ENCODE measurements around the gene RPS28. TPM values are rescaled to one million over a fixed set of nuclear protein-coding genes. Genes with fewer than 3 reads are reported as not detected.

RPS28 gene
- total RNA-seq, 1 donor from 2014 or later = 1,645 TPM

DNA sequence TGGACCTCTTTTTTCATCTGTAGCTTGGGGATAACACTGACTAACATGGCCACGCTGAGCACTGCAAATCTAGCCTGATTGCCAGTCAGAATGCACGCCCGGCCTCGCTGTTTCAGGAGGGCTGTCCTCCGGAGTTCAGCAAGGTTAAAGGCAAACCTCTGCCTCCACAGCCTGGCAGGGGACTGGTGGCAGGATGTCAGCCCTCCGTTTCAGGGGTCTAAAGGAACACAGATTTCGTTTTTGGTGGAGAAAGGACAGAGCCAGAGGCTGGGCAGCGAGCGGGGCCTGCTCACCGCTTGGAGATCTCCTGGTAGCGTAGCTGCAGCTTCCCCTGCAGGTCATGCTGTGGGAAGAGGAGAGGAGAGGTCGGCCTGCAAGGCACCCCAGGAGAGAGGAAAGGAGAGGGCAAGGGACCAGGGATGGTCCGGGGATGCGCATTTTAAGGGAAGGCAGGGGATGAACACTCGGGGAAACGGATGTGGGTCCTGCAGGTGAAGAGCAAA, 681 bp upstream of the RPS28 start:
- Histone ChIP-seq H3K36me3 (peaks cover 28% of the 10 kb centered on the region), H3K27me3 (no peaks in the 10 kb centered on the region), H3K27ac (peak overlapping the region; percentile 97), H3K9me3 (no peaks in the 10 kb centered on the region), H3K4me3 (peak overlapping the region; percentile 83), H3K4me1 (peaks cover 38% of the 10 kb centered on the region)
- intact Hi-C loops (cut with DNase I) = no loop called here
- TF ChIP-seq, protein P1, sequence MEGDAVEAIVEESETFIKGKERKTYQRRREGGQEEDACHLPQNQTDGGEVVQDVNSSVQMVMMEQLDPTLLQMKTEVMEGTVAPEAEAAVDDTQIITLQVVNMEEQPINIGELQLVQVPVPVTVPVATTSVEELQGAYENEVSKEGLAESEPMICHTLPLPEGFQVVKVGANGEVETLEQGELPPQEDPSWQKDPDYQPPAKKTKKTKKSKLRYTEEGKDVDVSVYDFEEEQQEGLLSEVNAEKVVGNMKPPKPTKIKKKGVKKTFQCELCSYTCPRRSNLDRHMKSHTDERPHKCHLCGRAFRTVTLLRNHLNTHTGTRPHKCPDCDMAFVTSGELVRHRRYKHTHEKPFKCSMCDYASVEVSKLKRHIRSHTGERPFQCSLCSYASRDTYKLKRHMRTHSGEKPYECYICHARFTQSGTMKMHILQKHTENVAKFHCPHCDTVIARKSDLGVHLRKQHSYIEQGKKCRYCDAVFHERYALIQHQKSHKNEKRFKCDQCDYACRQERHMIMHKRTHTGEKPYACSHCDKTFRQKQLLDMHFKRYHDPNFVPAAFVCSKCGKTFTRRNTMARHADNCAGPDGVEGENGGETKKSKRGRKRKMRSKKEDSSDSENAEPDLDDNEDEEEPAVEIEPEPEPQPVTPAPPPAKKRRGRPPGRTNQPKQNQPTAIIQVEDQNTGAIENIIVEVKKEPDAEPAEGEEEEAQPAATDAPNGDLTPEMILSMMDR (IDR thresholded peaks at IDR 0.05) = no peak
- ATAC-seq = peak; percentile 2
- no peak for DNase-seq

DNA sequence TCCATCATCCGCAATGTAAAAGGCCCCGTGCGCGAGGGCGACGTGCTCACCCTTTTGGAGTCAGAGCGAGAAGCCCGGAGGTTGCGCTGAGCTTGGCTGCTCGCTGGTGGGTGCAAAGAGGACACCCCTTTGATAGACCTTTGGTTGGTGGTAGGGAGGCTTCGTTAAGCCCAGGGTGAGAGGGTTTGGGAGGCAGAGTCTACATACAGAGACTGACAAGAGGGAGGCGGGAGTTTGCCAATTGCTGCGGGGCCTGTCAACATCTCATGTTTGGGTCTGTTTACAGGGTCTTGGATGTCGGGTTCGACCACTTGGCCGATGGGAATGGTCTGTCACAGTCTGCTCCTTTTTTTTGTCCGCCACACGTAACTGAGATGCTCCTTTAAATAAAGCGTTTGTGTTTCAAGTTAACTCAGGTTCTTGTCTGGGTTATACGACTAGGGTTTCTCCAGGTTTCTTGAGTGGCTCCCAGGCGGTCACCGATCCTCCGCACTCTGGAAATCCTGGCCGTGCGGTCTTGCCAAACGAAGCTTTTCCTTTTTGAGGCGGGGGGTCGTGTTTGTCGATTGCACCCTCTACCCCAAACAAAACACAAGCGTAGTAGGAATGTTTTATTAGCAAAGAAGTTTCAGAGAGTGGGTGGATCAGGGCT, 816 bp downstream of the RPS28 start:
- no peaks in the 10 kb centered on the region for H3K27me3 ChIP-seq
- intact Hi-C loops (cut with DNase I) = no loop called here
- H3K4me3 ChIP-seq = peak overlapping the region; percentile 83
- ATAC-seq = no peak
- no peak for DNase-seq
- peak overlapping the region; percentile 97 for H3K27ac ChIP-seq
- H3K9me3 ChIP-seq = no peaks in the 10 kb centered on the region
- H3K36me3 ChIP-seq = peaks cover 24% of the 10 kb centered on the region
- H3K4me1 ChIP-seq = peaks cover 37% of the 10 kb centered on the region
- TF ChIP-seq, protein P1 (IDR thresholded peaks at IDR 0.05) = no peak

DNA sequence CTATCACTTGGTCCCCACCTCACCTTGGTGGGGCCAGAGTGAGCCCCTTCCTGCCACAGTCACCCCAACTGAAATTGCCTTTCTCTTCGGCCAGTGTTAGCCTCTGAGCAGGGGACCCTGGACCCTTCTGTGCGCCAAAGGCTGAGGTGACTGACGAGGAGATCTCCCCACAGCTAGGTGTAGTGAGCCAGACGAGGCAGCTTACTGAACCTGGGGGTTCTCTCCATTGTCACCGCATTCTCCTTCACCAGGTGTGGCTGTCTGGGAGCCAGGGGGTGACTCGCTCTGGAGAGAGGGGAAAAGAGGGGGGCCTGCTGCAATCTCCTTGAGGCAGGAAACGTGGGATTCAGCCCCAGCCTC, 1.3 kb downstream of the RPS28 start:
- Histone ChIP-seq H3K27ac (peak overlapping the region; percentile 97), H3K4me3 (peak overlapping the region; percentile 83), H3K36me3 (peaks cover 24% of the 10 kb centered on the region), H3K4me1 (peaks cover 33% of the 10 kb centered on the region), H3K9me3 (no peaks in the 10 kb centered on the region), H3K27me3 (no peaks in the 10 kb centered on the region)
- intact Hi-C loops (cut with DNase I) = no loop called here
- TF ChIP-seq, protein P1 (IDR thresholded peaks at IDR 0.05) = no peak
- no peak for DNase-seq
- no peak for ATAC-seq

- no peak overlapping the region for H3K4me3 ChIP-seq
- H3K9me3 ChIP-seq = no peaks in the 10 kb centered on the region
- H3K27ac ChIP-seq = no peak overlapping the region
- TF ChIP-seq, protein P1 (IDR thresholded peaks at IDR 0.05) = no peak
- intact Hi-C loops (cut with DNase I) = no loop called here
- peaks cover 24% of the 10 kb centered on the region for H3K36me3 ChIP-seq
- no peaks in the 10 kb centered on the region for H3K27me3 ChIP-seq
- DNase-seq (no peak), ATAC-seq (no peak)
- H3K4me1 ChIP-seq = peaks cover 33% of the 10 kb centered on the region
These were observed 2.5 kb downstream of the RPS28 start for GRCh38 chr19:8323781-8324185.

DNA sequence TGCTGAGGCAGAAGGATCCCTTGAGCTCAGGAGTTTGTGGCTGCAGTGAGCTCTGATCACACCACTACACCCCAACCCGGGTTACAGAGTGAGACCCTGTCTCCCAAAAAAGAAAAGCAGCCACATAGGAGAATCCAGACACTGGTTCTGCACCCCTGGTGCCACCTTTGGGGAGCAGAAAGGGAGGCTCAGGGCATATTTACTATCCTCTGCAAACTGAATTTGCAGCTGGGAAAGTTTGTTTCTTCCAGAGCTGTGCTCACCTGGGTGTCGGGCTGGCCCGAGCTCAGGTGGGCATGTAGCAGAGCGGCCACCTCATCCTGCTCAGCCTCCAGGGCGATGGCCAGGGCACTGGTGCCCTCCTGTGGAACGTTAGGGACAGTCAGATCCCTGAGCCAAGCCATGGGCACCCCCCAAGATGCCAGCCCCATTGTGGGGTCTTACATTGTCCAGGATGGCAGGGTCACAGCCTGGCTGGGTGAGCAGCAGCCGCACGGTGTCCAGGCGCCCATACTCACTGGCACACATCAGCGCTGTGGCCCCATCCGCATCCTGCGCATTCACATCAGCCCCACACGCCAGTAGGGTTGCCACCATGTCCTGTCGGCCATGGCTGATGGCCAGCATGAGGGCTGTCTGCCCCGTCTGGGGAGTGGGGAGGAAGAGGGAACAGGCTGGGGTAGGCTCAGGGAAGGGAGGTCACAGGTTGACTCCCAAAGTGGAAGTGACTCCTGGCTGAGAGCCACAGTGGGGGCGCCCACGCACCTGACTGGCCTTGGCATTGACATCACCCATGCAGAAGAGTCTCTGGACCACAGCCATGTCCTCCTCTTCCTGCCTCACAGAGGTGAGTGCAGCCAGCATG, 3.1 kb downstream of the RPS28 start:
- Histone ChIP-seq H3K4me1 (peaks cover 33% of the 10 kb centered on the region), H3K9me3 (no peaks in the 10 kb centered on the region), H3K4me3 (no peak overlapping the region), H3K27ac (no peak overlapping the region), H3K27me3 (no peaks in the 10 kb centered on the region), H3K36me3 (peaks cover 24% of the 10 kb centered on the region)
- no peak for DNase-seq
- intact Hi-C loops (cut with DNase I) = no loop called here
- TF ChIP-seq, protein P1 (IDR thresholded peaks at IDR 0.05) = no peak
- no peak for ATAC-seq
